ENCODE measurements around the gene FDXR.

FDXR gene

DNA sequence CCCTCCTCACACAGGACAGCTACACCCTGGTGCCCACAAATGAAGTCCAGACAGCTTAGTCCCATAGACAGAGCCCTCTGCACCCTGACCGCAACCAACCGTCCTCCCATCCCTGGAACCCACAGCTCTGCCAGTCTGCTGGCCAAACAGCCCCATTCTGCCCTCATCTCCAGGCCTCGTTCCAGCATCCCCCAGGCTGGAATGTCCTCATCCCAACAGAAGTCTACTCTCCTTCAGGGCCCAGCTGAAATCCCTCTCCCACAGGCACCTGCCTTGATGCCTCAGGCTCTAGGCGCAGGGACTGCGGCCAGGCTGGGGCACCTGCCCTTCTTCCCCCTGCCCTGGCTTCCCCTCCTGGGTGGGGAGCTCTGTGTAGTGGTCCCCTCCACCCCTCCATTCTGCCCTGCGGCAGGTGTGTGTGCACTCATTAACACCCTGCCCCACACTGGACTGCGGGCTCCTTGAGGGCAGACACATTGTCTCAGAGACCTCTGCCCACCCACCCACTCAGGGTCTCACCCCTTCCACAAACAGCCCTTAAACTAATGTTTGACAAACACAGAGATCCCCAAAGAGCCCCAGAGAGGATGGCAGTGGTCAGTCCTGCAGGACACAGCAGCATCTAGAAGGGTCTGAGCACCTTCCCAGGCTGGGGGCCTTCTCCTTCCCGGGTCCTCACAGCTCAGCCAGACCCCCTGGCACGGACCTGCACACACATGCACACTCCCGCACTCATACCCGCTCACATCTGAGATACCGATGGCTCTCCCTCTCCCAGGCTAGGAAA, 13.9 kb downstream of the FDXR start:
- DNase-seq (ENCODE audit: low read depth, low spot score), result no peak

- DNase-seq (ENCODE audit: low read depth, low spot score), result no peak
Observed at GRCh38 chr17:74857191-74857590, 15.6 kb downstream of the FDXR start.

GRCh38 chr17:74856112-74856511, 16.7 kb downstream of the FDXR start:
- no peak for DNase-seq (ENCODE audit: low read depth, low spot score)

GRCh38 chr17:74855323-74855722, 17.5 kb downstream of the FDXR start:
- no peak for DNase-seq (ENCODE audit: low read depth, low spot score)

GRCh38 chr17:74854792-74855191, 18.0 kb downstream of the FDXR start:
- DNase-seq (ENCODE audit: low read depth, low spot score), result no peak

- no peak for DNase-seq (ENCODE audit: low read depth, low spot score)
Observed at GRCh38 chr17:74853669-74854068, 19.1 kb downstream of the FDXR start.

DNA sequence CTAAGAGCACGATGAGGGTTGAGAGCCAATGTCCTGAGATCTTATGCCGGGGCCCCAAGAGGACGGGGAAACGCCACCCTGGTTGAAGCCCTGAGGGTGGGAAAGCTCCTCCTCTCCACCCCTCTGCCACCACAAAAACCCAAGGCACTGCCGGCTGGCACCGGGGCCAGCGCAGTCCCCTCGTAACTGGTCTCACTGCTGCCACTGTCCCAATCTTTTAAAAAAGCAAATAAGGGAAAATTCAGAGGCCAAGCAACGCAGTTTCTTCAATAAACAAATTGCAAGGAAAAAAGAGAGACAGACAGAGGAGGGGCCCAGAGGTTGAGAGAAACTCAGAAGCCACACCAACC, 19.8 kb downstream of the FDXR start:
- no peak for DNase-seq (ENCODE audit: low read depth, low spot score)

DNA sequence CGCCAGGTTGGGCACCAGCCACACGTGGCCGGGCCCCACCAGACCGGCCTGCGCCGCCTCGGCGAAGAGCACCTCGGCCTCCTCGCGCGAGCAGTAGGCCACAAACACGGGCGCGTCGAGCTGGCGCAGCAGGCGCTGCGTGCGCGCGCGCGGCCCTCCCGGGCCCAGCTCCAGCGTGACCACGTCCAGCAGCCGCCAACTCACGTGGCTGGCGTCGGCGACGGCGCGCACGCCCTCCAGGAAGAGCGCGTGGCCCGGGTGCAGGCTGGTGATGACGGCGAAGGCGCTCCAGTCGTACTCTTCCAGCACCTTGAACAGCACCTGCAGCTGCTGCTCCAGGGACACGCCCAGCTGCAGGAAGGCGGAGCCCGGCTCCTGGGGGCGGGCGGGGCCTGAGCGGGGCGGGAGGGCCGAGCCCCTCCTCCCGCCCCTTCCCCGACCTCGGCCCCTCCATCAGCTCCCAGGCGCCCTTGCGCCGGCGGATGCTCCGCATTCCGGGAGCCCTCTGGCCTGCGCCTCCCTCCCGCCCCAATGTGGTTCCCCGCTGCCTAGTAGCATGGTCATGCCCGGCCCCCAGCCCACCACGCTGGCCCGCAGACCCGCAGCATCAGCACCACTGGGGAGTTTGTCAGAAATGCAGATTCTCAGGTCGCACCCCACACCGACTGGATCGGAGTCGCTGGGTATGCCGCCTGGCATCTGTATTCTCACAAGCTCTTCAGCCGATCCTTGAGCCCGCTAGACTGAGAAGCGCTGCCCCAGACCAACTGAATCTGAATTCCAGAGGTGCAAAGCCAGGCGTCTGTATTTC, 20.4 kb downstream of the FDXR start:
- DNase-seq (ENCODE audit: low read depth, low spot score), result no peak

DNA sequence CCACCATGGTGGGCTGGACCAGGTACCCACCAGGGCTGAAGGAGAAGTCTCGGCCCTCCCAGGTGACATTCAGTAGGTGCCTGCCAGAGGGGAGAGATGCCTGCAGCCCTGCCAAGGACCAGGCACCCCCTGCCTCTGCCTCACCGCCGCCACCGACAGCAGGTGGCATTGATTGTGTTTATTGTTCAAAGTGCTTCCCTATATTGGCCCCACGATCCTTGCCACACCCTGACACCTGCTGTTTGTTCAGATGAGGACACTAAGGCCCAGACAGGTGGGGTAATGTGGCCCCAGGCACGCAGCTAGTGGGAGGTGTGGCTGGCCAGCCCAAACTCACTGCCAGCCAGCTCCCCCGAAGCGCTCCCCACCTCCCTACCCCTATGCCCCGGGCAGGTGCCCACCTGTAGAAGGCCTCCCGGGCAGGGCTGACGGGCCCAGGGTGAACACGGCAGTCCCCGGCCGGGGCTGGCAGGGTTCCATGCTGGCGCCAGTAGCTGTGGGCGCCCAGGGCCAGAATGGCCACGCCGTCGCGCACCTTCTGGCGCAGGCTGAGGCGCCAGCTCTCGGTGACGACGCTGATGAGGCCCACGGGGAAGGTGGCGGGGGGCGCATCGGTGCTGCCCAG, 21.1 kb downstream of the FDXR start:
- DNase-seq (ENCODE audit: low read depth, low spot score), result no peak

DNA sequence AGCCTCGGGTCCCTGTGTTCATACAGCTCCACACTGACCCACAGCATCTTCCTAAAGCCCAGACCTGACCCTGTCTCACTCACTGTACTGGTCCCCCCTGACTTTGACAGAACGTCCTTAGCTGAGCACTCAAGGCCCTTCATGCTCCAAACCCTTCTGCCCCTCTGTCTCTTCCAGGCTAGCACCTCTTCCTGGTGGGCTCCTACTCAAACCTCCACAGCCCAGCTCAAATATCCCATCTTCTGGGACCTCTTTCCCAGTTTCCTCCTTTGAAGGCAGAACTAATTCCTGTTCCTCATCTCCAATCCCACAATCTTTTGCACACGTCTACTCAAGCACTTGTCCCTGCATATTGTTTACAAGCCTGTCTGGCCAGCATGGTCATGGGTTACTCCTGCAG, 21.9 kb downstream of the FDXR start:
- no peak for DNase-seq (ENCODE audit: low read depth, low spot score)

DNA sequence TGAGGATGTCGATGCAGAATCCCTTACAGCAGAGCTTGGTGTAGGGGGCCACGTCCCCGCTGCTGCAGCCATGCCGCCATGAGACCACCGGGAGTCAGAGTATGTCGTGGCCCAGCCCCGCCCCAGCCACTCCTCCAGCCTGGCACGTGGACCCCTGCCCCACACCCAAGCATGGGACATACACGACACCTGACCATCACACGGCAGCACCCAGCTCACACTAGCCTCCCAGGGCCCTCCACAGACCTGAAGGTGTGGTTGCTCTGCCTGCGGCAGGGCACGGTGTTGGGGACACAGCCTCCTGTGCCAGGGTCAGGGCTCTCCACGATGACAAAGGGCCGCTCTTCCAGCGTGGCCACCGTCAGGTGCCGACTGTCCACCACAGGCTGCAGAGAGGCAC, 22.5 kb downstream of the FDXR start:
- DNase-seq (ENCODE audit: low read depth, low spot score), result no peak

GRCh38 chr17:74848656-74849399, 24.0 kb downstream of the FDXR start:
- no peak for DNase-seq (ENCODE audit: low read depth, low spot score)

DNA sequence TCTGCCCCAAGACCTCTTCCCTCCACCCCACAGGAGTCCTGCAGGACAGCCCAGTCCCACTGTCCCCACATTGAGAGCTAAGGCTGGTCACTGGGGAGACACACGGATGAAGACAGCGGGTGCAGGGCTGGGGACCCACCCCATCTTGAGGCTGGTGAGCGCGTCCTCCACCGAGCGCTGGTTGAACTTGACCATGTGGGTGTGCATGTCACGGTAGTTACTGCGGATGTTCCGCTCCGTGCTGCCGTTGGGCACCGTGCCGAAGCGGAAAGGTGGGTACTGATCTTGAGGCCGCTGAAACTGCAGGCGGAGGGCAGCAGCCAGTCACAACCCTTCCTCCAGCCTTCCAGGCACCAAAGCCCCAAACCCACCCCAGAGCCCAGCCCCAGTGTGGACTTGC, 26.2 kb downstream of the FDXR start:
- DNase-seq (ENCODE audit: low read depth, low spot score), result no peak

- no peak for DNase-seq (ENCODE audit: low read depth, low spot score)
Observed at GRCh38 chr17:74843352-74843627, 29.5 kb downstream of the FDXR start.

GRCh38 chr17:74842599-74843351, 30.0 kb downstream of the FDXR start:
- DNase-seq (ENCODE audit: low read depth, low spot score), result no peak

DNA sequence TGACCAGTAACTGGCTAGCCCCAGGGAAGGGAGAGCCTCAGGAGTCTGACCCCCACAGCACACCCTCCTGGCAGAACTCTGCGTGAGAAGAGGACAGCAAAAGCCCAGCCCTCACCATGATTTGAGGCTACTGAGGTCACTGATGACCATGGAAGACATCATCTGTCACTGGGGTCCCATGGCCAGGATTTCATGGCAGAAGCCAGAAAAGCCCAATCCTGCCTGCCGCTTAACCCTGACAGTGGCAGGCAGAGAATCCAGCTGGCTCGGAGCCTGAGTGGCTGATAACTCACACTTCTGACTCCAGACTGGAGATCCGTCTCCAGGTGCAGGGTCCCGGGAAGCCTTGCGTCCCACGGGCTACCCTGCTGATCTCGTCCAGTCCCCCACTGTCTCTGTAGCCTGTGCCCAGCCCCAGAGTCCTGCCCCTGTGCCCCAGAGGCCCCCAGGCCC, 30.6 kb downstream of the FDXR start:
- DNase-seq (ENCODE audit: low read depth, low spot score), result no peak

DNA sequence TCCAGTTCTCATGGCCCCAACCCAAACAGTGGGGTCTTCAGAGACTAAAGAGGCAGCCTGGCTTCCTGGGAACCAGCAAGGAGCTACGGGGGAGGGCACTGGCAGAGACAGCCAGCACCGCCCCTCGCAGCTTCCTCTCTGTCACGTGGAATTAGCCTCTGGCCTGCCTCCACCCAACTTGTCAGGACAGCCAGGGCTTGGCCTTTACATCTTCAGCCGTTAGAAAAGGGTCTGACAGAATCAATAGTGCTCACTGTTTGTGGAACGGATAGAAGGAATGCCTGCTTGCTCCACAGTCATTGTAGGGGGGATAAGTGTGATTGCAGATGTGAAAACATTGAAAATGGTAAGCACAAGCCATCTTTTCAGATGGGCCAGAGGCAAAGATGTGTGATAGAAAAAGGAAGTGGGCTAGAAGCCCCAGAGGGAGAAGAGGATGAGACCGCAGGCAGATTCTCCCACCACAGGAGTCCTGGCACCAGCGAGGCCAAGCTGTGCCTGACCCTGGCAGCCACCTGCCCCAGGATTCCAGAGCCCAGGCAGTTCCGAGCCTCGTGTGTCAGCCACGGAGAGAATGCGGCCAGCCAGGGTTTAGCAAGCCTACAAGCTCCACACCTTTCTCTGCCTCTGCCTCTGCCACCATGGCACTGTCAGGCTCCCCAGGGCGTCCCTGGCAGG, 31.7 kb downstream of the FDXR start:
- peak; percentile 50 for DNase-seq (ENCODE audit: low read depth, low spot score)

GRCh38 chr17:74839990-74840852, 32.6 kb downstream of the FDXR start:
- no peak for DNase-seq (ENCODE audit: low read depth, low spot score)

- DNase-seq (ENCODE audit: low read depth, low spot score), result no peak
Observed at GRCh38 chr17:74838274-74838673, 34.5 kb downstream of the FDXR start.

Data from brain pericyte (primary cell).